ENCODE measurements around the gene TNS3. TPM values are rescaled to one million over a fixed set of nuclear protein-coding genes. Genes with fewer than 3 reads are reported as not detected.

The TNS3 gene
- total RNA-seq, 1 experiment from 2014 or later: 28.9 TPM

- DNase-seq: no peak
- Histone ChIP-seq H3K4me3 (ENCODE audit: insufficient read depth, low read depth, low read length) (no peak overlapping the region), H3K36me3 (replicated peaks; ENCODE audit: control insufficient read depth, insufficient read depth, low read length) (no peaks in the 10 kb centered on the region), H3K27me3 (ENCODE audit: control insufficient read depth, insufficient read depth, low read length) (no peaks in the 10 kb centered on the region)
Observed at GRCh38 chr7:47570649-47571050, 11.3 kb downstream of the TNS3 start.

GRCh38 chr7:47568547-47568946, 13.4 kb downstream of the TNS3 start:
- no peak overlapping the region for H3K4me3 ChIP-seq (ENCODE audit: insufficient read depth, low read depth, low read length)
- DNase-seq: no peak
- H3K36me3 ChIP-seq (replicated peaks; ENCODE audit: control insufficient read depth, insufficient read depth, low read length): no peaks in the 10 kb centered on the region

GRCh38 chr7:47568056-47568455, 13.9 kb downstream of the TNS3 start:
- DNase-seq: no peak
- H3K27me3 ChIP-seq (ENCODE audit: control insufficient read depth, insufficient read depth, low read length): no peaks in the 10 kb centered on the region

More at GRCh38 chr7:47568547-47568946, 13.4 kb downstream of the TNS3 start:
- H3K27me3 ChIP-seq (ENCODE audit: control insufficient read depth, insufficient read depth, low read length): no peaks in the 10 kb centered on the region

GRCh38 chr7:47565640-47566250, 16.2 kb downstream of the TNS3 start:
- no peak for DNase-seq
- Histone ChIP-seq H3K36me3 (replicated peaks; ENCODE audit: control insufficient read depth, insufficient read depth, low read length) (no peaks in the 10 kb centered on the region), H3K27me3 (ENCODE audit: control insufficient read depth, insufficient read depth, low read length) (no peaks in the 10 kb centered on the region), H3K4me3 (ENCODE audit: insufficient read depth, low read depth, low read length) (no peak overlapping the region)

More at GRCh38 chr7:47568056-47568455, 13.9 kb downstream of the TNS3 start:
- no peak overlapping the region for H3K4me3 ChIP-seq (ENCODE audit: insufficient read depth, low read depth, low read length)
- H3K36me3 ChIP-seq (replicated peaks; ENCODE audit: control insufficient read depth, insufficient read depth, low read length): no peaks in the 10 kb centered on the region

GRCh38 chr7:47563521-47563920, 18.4 kb downstream of the TNS3 start:
- no peak for DNase-seq
- no peaks in the 10 kb centered on the region for H3K27me3 ChIP-seq (ENCODE audit: control insufficient read depth, insufficient read depth, low read length)
- H3K4me3 ChIP-seq (ENCODE audit: insufficient read depth, low read depth, low read length): no peak overlapping the region
- H3K36me3 ChIP-seq (replicated peaks; ENCODE audit: control insufficient read depth, insufficient read depth, low read length): no peaks in the 10 kb centered on the region

GRCh38 chr7:47561715-47562446, 20.0 kb downstream of the TNS3 start:
- H3K27me3 ChIP-seq (ENCODE audit: control insufficient read depth, insufficient read depth, low read length): no peaks in the 10 kb centered on the region
- DNase-seq: no peak
- no peak overlapping the region for H3K4me3 ChIP-seq (ENCODE audit: insufficient read depth, low read depth, low read length)
- H3K36me3 ChIP-seq (replicated peaks; ENCODE audit: control insufficient read depth, insufficient read depth, low read length): no peaks in the 10 kb centered on the region; the same call in 1 of the 2 replicates

- Histone ChIP-seq H3K36me3 (replicated peaks; ENCODE audit: control insufficient read depth, insufficient read depth, low read length) (no peaks in the 10 kb centered on the region; the same call in 1 of the 2 replicates), H3K4me3 (ENCODE audit: insufficient read depth, low read depth, low read length) (no peak overlapping the region), H3K27me3 (ENCODE audit: control insufficient read depth, insufficient read depth, low read length) (no peaks in the 10 kb centered on the region)
- no peak for DNase-seq
Observed at GRCh38 chr7:47559306-47560220, 22.3 kb downstream of the TNS3 start.

GRCh38 chr7:47557694-47558670, 23.9 kb downstream of the TNS3 start:
- H3K36me3 ChIP-seq (replicated peaks; ENCODE audit: control insufficient read depth, insufficient read depth, low read length): no peaks in the 10 kb centered on the region; the same call in 1 of the 2 replicates
- no peak overlapping the region for H3K4me3 ChIP-seq (ENCODE audit: insufficient read depth, low read depth, low read length)
- DNase-seq: peak; percentile 68
- no peaks in the 10 kb centered on the region for H3K27me3 ChIP-seq (ENCODE audit: control insufficient read depth, insufficient read depth, low read length)

- no peak for DNase-seq
- H3K36me3 ChIP-seq (replicated peaks; ENCODE audit: control insufficient read depth, insufficient read depth, low read length): no peaks in the 10 kb centered on the region; the same call in 1 of the 2 replicates
- no peak overlapping the region for H3K4me3 ChIP-seq (ENCODE audit: insufficient read depth, low read depth, low read length)
- no peaks in the 10 kb centered on the region for H3K27me3 ChIP-seq (ENCODE audit: control insufficient read depth, insufficient read depth, low read length)
Observed at GRCh38 chr7:47557317-47557693, 24.6 kb downstream of the TNS3 start.

- Histone ChIP-seq H3K27me3 (ENCODE audit: control insufficient read depth, insufficient read depth, low read length) (no peaks in the 10 kb centered on the region), H3K36me3 (replicated peaks; ENCODE audit: control insufficient read depth, insufficient read depth, low read length) (no peaks in the 10 kb centered on the region; the same call in 1 of the 2 replicates), H3K4me3 (ENCODE audit: insufficient read depth, low read depth, low read length) (no peak overlapping the region)
- DNase-seq: no peak
Observed at GRCh38 chr7:47556511-47557180, 25.3 kb downstream of the TNS3 start.

GRCh38 chr7:47553309-47553708, 28.6 kb downstream of the TNS3 start:
- no peak for DNase-seq
- H3K4me3 ChIP-seq (ENCODE audit: insufficient read depth, low read depth, low read length): no peak overlapping the region
- H3K27me3 ChIP-seq (ENCODE audit: control insufficient read depth, insufficient read depth, low read length): no peaks in the 10 kb centered on the region
- no peaks in the 10 kb centered on the region; the same call in 1 of the 2 replicates for H3K36me3 ChIP-seq (replicated peaks; ENCODE audit: control insufficient read depth, insufficient read depth, low read length)

GRCh38 chr7:47552621-47553020, 29.3 kb downstream of the TNS3 start:
- no peak for DNase-seq
- no peak overlapping the region for H3K4me3 ChIP-seq (ENCODE audit: insufficient read depth, low read depth, low read length)
- H3K27me3 ChIP-seq (ENCODE audit: control insufficient read depth, insufficient read depth, low read length): no peaks in the 10 kb centered on the region
- H3K36me3 ChIP-seq (replicated peaks; ENCODE audit: control insufficient read depth, insufficient read depth, low read length): no peaks in the 10 kb centered on the region; the same call in 1 of the 2 replicates

GRCh38 chr7:47551668-47552440, 30.1 kb downstream of the TNS3 start:
- no peaks in the 10 kb centered on the region for H3K36me3 ChIP-seq (replicated peaks; ENCODE audit: control insufficient read depth, insufficient read depth, low read length)
- no peaks in the 10 kb centered on the region for H3K27me3 ChIP-seq (ENCODE audit: control insufficient read depth, insufficient read depth, low read length)
- no peak for DNase-seq
- H3K4me3 ChIP-seq (ENCODE audit: insufficient read depth, low read depth, low read length): no peak overlapping the region

Measured in H7 (cell line).